ENCODE data around the gene GPR162. TPM values are rescaled to one million over a fixed set of nuclear protein-coding genes. Genes with fewer than 3 reads are reported as not detected.

The GPR162 gene
- total RNA-seq, 1 donor from 2014 or later = 2.5 TPM

DNA sequence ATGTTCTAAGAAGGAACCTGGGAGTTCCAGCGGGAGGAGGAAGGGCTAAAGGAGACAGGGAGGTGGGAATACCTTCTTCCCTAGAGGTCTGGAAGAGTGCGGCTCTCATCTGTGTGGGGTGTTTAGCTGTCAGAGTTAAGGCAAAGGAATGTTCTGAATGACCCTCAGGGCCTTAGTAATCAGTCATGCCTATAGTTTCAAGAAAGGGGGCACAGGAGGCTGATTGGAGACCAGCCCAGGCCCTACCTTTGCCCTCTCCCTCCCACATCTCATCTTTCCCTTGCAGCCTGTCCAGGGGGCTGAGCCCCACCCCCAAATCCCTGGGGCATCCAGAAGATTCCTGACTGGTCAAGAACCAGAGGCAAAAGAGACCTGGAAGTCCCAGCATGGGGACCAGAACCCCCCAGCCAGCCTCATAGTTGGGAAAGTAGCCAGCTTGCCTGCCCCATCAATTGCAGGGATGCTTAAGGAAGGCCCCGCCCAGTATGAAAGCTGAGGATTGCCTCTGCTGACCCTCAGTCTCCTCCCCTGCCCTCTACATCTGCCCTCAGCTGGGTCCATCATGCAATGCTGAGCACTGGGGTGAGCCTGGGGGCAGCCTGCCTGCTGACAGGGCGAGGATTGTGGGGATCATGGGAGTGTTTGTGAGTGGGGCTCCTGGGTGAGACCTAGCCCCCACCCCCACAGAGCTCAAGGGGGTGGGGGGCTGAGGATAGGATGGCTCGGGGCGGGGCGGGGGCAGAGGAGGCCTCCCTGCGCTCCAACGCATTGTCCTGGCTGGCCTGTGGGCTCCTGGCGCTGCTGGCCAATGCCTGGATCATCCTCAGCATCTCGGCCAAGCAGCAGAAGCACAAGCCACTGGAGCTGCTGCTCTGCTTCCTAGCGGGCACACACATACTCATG, 1.8 kb downstream of the GPR162 start:
- no peak for DNase-seq (ENCODE audit: low spot score)

DNA sequence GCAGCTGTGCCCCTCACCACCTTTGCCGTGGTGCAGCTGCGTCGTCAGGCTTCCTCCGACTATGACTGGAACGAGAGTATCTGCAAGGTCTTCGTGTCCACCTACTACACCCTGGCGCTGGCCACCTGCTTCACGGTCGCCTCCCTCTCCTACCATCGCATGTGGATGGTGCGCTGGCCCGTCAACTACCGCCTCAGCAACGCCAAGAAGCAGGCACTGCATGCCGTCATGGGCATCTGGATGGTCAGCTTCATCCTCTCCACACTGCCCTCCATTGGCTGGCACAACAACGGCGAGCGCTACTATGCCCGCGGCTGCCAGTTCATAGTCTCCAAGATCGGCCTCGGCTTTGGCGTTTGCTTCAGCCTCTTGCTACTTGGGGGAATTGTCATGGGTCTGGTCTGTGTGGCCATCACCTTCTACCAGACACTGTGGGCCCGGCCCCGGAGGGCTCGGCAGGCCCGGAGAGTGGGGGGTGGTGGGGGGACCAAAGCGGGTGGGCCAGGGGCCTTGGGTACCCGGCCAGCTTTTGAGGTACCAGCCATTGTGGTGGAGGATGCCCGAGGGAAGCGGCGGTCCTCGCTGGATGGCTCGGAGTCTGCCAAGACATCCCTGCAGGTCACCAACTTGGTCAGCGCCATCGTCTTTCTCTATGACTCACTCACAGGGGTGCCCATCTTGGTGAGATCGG, 2.6 kb downstream of the GPR162 start:
- DNase-seq (ENCODE audit: low spot score) = no peak

DNA sequence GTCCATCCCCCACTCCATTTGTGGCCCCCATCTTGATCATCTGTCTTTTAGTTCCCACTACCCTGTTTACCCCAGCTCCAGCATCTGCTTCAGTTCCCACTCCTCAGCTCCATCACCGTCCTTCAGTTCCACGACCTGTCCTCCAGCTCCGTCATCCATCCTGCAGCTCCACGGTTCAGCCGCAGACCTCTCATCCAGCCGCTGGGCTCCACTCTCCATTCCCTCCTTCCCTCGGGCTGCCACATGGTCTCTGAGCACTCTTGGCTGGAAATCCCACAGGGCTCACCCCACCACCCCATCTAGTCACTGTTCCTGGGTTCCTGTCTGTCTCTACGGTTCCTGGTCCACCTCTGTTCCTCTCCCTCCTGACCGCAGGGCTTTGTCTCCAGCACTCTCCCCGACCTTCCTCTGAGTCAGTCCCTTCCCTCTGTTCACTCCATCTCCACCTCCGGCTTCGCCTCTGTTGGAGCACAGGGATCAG, 3.3 kb downstream of the GPR162 start:
- DNase-seq (ENCODE audit: low spot score) = no peak

DNA sequence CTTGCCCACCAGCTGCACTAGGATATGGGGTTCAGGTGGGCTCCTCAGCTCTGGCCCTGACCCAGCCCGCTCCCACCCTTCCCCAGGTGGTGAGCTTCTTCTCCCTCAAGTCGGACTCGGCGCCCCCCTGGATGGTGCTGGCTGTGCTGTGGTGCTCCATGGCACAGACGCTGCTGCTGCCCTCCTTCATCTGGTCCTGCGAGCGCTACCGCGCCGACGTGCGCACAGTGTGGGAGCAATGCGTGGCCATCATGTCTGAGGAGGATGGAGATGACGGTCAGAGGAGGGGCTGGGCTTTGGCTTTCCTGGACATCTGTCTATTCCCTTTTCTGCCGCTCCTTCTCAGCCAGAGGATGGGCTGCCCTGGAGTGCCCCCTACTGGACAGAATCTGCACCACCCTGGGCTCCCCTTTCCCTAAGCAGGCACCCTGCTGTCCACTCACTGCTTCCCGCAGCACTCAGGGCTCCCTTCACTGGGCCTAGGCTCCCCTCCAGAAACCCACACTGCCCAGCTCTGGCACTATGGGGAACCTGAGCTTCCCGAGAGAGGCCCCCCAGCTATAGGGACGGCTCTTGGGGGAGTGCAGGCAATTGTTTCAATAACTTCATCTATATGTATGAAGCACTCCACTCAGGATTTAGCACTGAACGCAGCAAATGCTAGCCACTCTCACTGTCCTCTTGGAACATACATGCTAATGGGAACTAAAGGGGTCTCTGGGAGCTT, 3.9 kb downstream of the GPR162 start:
- DNase-seq (ENCODE audit: low spot score) = peak; percentile 90

DNA sequence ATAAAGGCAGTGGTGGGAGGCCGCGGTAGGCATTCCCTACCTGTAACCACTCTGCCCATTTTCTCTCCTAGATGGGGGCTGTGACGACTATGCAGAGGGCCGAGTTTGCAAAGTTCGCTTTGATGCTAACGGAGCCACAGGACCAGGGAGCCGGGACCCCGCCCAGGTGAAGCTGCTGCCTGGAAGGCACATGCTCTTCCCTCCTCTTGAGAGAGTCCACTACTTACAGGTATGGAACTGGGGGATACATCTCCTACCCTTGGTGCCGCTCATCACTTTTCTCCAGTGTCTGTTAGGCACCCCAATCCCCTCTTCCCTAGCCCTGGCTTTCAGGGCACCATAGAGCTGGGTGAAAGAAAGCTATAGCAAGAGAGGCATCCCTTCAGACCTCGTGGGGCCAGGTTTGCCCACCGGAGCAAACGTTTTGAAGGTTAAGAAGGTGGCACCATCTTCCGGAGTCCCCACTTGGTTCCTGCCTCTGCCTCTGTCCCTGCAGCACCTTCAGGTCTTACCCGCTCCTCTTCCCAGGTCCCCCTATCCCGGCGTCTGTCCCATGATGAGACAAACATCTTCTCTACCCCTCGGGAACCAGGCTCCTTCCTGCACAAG, 4.6 kb downstream of the GPR162 start:
- no peak for DNase-seq (ENCODE audit: low spot score)

DNA sequence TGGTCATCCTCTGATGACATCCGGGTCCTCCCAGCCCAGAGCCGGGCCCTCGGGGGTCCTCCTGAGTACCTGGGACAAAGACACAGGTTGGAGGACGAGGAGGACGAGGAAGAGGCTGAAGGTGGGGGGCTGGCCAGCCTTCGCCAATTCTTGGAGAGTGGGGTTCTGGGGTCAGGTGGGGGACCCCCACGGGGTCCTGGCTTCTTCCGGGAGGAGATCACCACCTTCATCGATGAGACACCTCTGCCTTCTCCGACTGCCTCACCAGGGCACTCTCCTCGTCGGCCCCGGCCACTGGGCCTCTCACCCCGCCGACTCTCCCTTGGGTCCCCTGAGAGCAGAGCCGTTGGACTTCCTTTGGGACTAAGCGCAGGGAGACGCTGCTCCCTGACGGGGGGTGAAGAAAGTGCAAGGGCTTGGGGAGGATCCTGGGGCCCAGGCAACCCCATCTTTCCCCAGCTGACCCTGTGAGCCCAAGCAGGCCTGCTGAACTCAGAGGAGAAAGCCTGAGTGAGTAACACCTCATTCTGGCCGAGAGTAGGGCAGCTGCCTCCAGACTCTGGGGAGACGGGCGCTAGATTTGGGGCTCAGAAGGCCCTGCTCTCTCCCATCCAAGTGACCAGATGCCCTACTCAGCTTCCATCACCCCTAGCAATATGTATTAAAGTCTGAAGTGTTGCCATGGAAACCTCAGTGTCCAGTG, 5.3 kb downstream of the GPR162 start:
- DNase-seq (ENCODE audit: low spot score) = no peak

DNA sequence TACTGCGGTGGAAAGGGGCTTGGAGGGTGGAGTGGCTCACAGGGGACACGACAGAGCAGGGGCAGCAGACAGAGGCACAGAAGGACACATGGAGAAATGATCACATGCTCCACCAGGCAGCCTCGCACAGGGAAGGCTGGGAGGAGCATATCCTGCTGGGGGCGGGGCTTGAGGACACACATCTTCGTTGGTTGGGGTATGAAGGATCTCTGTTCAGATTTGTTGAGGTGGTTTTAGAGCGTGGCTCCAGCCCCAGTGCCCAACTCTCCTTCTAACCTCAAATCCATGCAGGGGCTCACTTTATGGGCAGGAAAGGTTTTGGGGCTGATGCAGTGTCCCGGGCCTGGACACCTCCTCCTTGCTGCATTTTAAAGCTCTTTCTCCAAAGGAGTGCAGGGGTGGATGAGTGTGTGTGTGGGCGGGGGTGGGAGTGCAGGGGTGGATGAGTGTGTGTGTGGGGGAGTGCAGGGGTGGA, 5.9 kb downstream of the GPR162 start:
- peak; percentile 87 for DNase-seq (ENCODE audit: low spot score)

DNA sequence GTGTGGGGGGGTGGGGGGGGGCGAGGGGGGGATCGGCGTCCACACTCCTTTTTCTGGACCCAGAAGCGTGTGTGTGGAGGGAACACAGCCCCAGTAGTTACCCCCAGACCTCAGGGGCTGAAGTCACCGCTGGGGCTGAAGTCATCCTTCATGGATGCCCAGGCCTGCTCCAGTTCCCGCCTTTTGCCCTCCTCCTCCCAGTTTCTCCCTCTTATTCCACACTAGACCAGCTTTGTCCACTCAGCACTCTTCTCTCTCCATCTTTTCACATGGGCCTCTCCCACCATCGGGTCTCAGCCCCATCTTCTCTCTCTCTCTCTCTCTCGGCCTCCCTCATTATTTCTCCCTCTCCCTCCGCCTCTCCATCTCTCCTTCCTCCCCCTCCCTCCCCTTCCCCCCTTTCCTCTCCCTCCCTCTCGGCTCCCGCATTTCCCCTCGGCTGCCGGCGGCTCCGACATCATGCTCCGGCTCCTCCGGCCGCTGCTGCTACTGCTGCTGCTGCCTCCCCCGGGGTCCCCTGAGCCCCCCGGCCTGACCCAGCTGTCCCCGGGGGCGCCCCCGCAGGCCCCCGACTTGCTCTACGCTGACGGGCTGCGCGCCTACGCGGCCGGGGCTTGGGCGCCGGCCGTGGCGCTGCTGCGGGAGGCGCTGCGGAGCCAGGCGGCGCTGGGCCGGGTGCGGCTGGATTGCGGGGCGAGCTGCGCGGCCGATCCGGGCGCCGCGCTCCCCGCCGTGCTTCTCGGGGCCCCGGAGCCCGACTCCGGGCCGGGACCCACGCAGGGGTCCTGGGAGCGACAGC, 6.6 kb downstream of the GPR162 start, which contains the start of gene P3H3:
Gene P3H3, plus strand, starts transcription at position 426 of the 799 bp plus-strand sequence. Its CDS starts 34 bp downstream, at position 460.
- no peak for DNase-seq (ENCODE audit: low spot score)

DNA sequence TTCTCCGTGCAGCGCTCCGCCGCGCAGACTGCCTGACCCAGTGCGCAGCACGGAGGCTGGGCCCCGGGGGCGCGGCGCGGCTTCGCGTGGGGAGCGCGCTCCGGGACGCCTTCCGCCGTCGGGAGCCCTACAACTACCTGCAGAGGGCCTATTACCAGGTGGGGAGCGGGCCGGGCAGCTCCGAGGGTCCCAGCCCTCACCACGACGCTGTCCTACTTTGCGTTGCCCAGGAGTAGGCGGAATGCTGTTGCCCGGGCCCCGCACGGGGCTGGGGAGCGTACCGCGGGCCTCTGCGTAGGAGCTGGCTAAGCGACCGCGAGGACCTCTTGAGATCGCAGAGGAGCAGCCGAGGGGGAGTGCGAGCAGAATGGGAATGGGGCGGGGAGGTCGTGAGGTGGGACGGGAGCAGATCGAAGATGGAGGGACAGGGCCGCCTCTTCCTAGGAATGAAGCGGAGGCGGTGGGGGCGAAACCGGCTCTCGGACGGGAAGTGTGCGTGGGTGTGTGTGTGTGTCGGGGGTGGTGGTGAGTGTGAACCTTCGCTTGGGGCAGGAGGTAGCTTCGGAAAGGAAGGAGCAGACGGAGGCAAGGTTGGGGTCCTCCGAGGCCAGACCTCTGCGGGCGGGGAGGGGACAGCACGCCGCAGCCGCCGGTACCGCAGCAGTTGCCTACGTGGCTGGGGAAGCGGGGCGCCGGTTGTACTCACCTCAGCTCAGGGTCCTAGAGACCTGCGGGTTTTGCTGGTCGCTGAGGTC, 7.3 kb downstream of the GPR162 start:
- DNase-seq (ENCODE audit: low spot score) = no peak

DNA sequence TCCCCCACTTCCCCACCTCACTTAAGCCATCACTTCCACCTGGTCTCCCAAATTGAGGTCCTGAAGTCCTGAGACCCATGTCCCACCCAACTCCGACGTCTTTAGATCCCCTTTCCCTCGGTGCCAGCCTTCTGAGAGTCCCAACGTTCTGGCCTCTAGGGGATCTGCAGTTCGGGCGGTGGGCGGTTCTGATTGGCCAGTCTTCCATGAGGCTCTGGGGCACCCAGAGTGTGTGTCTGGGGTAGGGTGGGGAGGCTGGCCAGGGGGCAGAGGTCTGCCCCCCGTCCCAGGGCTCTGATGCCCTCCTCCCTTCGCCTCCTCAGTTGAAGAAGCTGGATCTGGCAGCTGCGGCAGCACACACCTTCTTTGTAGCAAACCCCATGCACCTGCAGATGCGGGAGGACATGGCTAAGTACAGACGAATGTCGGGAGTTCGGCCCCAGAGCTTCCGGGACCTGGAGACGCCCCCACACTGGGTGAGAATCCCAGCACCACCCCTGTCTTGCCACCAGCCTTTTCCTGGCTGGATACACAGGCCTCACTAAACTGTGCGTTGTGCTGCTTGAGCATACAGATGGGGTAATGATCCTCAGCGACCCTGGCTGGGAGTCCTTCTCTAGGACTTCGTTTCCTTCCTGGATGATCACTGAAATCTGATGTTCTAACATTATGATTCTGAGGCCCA, 8.1 kb downstream of the GPR162 start:
- DNase-seq (ENCODE audit: low spot score) = no peak

DNA sequence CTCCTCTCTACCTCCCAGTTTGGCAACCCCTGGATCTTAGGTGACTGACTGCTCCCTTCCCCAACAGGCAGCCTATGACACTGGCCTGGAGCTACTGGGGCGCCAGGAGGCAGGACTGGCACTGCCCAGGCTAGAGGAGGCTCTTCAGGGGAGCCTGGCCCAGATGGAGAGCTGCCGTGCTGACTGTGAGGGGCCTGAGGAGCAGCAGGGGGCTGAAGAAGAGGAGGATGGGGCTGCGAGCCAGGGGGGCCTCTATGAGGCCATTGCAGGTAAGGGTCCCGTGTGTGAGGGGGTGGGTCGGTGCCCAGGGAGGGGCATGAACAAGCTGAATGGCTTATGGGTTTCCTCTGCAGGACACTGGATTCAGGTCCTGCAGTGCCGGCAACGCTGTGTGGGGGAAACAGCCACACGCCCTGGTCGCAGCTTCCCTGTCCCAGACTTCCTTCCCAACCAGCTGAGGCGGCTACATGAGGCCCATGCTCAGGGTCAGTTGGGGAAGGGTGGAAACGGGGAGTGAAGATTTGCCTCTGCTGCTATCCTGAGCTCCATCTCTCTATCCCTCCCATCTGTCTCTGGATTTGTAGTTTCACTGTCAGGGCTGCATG, 8.8 kb downstream of the GPR162 start:
- DNase-seq (ENCODE audit: low spot score) = no peak

DNA sequence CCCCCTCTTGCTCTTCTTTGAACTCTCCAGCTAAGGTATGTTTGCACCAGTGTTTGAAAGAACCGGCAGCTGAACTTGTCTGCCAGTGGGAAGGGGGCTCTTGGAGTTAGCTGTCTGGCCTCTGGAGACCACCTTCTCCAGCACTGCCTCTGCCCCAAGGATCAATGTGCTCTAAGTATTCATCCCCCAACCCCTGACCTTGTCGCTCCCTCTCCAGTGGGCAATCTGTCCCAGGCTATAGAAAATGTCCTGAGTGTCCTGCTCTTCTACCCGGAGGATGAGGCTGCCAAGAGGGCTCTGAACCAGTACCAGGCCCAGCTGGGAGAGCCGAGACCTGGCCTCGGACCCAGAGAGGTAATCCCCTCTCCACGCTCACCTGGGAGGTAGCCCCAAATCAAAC, 9.4 kb downstream of the GPR162 start:
- no peak for DNase-seq (ENCODE audit: low spot score)

DNA sequence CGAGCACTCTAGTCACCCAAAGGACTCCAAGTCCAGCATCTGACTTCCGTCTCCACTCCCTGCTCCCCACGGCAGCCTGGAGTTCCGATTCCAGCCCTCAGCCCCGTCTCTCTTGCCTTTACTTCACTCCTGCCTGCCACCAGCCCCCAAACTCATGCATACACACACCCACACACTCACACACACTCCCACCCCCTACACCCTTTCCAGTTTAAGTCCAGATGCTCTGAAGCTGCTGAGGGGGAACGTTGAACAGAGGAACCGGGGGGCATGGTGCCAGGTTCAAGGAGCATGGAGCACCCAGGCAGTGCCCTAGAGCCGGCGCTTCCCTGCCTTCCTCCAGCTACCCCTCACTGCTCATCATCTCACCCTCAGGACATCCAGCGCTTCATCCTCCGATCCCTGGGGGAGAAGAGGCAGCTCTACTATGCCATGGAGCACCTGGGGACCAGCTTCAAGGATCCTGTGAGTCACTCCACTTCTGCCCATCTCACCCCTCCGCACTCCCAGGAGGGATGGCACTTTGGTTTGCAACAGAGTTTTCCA, 9.9 kb downstream of the GPR162 start:
- no peak for DNase-seq (ENCODE audit: low spot score)

DNA sequence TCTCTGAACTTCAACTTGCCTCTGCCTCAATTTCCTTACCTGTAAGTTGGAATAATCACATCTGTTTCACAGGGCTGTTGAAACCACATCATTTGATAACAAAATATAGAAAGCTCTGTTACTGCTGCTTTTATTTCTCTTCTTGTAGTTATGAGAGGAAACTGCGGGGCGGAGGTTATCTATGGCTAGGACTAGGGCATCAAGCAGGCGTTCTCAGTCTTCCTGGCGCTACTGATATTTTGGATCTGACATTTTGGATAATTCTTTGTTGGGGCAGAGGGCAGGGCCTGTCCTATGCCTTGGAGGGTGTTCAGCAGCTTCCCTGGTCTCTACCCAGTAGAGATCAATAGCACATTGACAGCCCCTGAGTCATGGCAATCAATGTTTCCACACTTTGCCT, 10.5 kb downstream of the GPR162 start:
- DNase-seq (ENCODE audit: low spot score) = no peak

DNA sequence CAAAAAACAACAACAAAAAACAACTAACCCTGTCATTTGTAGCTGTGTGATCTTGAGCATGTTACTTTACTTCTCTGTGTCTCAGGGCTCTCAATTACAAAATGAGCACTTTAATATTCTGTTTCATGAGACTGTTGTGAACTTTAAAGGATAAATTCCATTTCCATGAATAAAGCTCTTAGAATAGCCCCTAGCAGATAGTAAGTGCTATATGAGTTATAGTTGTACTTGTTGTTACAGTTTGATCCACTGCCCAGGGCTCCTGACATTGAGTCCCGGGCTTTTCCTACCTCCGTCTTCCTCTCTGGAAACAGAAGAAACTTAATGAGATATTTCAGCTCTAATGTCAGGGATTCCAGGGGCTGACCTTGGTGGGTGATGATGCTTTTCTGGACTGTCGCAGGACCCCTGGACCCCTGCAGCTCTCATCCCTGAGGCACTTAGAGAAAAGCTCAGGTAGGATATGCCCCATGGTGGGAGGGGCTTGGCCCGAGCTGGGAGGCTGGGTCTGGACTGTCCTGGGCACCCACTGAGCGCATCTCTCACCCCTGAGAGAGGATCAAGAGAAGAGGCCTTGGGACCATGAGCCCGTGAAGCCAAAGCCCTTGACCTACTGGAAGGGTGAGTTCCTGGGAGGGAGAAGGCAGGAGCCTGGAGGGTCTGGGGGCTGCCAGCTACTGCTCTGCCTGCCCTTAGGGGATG, 11.7 kb downstream of the GPR162 start:
- no peak for DNase-seq (ENCODE audit: low spot score)

DNA sequence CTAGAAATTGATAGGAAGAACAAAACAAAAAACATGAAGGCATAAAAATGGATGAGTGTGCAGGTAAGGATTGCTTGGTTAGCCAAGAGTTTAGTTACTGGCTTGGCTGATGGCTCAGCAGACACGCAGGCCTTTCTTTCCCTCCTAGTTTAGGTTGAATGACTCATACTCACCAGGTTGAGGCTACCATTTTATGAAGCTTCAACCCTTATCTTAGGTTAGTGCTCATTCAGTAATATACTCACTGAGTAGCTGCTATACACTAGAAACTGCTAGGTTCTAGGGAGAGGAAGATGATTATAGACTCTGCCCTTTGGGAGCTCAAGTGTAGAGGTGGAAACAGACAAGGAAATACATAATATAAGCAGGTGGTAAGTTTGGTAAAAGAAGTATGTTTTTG, 12.6 kb downstream of the GPR162 start:
- DNase-seq (ENCODE audit: low spot score) = no peak

DNA sequence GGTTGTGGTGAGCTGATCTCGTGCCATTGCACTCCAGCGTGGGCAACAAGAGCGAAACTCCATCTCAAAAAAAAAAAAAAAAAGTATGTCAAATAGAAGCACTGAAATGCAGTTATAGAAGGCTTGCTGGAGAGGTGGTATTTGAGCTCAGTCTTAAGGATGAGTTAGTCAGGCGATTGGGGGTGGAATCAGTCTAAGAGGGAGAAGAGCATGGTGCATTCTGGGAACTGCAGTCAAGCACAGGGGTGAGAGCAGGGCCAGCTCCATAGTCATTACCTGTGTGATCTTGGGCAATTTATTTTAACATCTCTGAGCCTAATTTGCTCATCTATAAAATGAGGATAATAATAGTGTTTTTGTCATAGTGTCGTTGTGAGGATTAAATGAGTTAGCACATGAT, 13.3 kb downstream of the GPR162 start:
- DNase-seq (ENCODE audit: low spot score) = no peak
